Upper lobe of left lung (tissue), 6 donors: ENCODE data around the gene ME1. TPM values are rescaled to one million over a fixed set of nuclear protein-coding genes. Genes with fewer than 3 reads are reported as not detected.

Source experiments
- ATAC-seq, 2 donors: fragments of 200-7000 bp; cut with Tn5 transposase; one replicate each; pipeline ENCODE4 v1.9.1; 2022; ENCODE audit warnings: mild to moderate bottlenecking in 2 of 2, moderate library complexity in 2 of 2; ENCODE audit not compliant: low FRiP score in 2 of 2
- DNase-seq, 2 donors: peaks; one replicate each; pipeline ENCODE4 v3.0.0-alpha.2; 2019 to 2020
- H3K27ac ChIP-seq, 4 donors: fragments of 200-600 bp; sonication (generic); one replicate each; pipeline ENCODE4 v1.5.1; 2016 to 2019
- H3K27me3 ChIP-seq, 4 donors: fragments of 200-600 bp; sonication (generic); one replicate each; pipeline ENCODE4 v1.5.1; 2017 to 2019
- H3K36me3 ChIP-seq, 4 donors: fragments of 200-600 bp; sonication (generic); one replicate each; pipeline ENCODE4 v1.5.1; 2016 to 2019
- H3K4me1 ChIP-seq, 4 donors: fragments of 200-600 bp; sonication (generic); one replicate each; pipeline ENCODE4 v1.5.1; 2018 to 2019
- H3K4me3 ChIP-seq, 4 donors: fragments of 200-600 bp; sonication (generic); one replicate each; pipeline ENCODE4 v1.5.1; 2017 to 2019; ENCODE audit warnings: mild to moderate bottlenecking in 2 of 4, moderate library complexity in 1 of 4
- H3K9me3 ChIP-seq, 4 donors: fragments of 200-600 bp; sonication (generic); one replicate each; pipeline ENCODE4 v1.5.1; 2018 to 2019
- CTCF ChIP-seq, 6 experiments: fragments of 450-650 bp in 4 of 6; fragments of 200-600 bp in 2 of 6; sonication (generic) in 2 of 6; IDR thresholded peaks; one replicate each; pipeline ENCODE4 v1.5.1; 2016 to 2019; ENCODE audit warnings: antibody characterized with exemption in 6 of 6
- EP300 ChIP-seq, 4 donors: sonication (generic); formaldehyde crosslinking; IDR thresholded peaks; one replicate each; pipeline ENCODE4 v1.5.1; 2017; ENCODE audit warnings: antibody characterized with exemption in 4 of 4, control low read depth in 2 of 4
- POLR2A ChIP-seq, 4 donors: fragments of 450-650 bp; IDR thresholded peaks; one replicate each; pipeline ENCODE4 v1.5.1; 2016 to 2017; ENCODE audit warnings: antibody characterized with exemption in 4 of 4, mild to moderate bottlenecking in 2 of 4
- POLR2AphosphoS5 ChIP-seq, 2 donors: sonication (generic); formaldehyde crosslinking; IDR thresholded peaks; one replicate each; pipeline ENCODE4 v1.5.1; 2017; ENCODE audit warnings: antibody characterized with exemption in 2 of 2
- WGBS, 2 donors: methylation state at CpG; one replicate each; pipeline ENCODE4 v1.1.5; 2017 to 2018; 5-methylcytosine and 5-hydroxymethylcytosine counted together
- total RNA-seq, 6 donors: library from RNA; depleted of rRNA in 4 of 6; stranded (reverse); fragments of >200 nt in 4 of 6; gene quantifications; one replicate each; pipeline versions ENCODE4 v1.1.0 to v1.2.1, GENCODE V29; 2016 to 2021
- donor health status: DM: no; HTN: no; CAD: no; lungs with moderate emphysema.
- donor health status: DM: no; HTN: yes; CAD: no; lungs with severe emphysema.

Gene ME1
- total RNA-seq, 6 donors from 2014 or later = 12.0 to 16.8 (median 14.0) TPM

- no peak overlapping the region for H3K4me3 ChIP-seq
- H3K27me3 ChIP-seq = no peaks in the 10 kb centered on the region
- no peak overlapping the region for H3K27ac ChIP-seq
- H3K4me1 ChIP-seq = peaks cover 0 to 6% (median 3%) of the 10 kb centered on the region in 4 donors
- no peak for DNase-seq
- H3K36me3 ChIP-seq = peaks cover 7 to 99% (median 39%) of the 10 kb centered on the region in 4 donors
- no peak for ATAC-seq
- H3K9me3 ChIP-seq = no peaks in the 10 kb centered on the region
- no peak for TF ChIP-seq POLR2A (IDR thresholded peaks at IDR 0.05)
- no peak for TF ChIP-seq POLR2AphosphoS5 (IDR thresholded peaks at IDR 0.05)
- TF ChIP-seq EP300 (IDR thresholded peaks at IDR 0.05) = no peak
- no peak for TF ChIP-seq CTCF (IDR thresholded peaks at IDR 0.05)
These were observed 250.4 kb downstream of the ME1 start for GRCh38 chr6:83180426-83180950.

GRCh38 chr6:83176246-83176645, 254.6 kb downstream of the ME1 start:
- H3K36me3 ChIP-seq = peaks cover 4 to 100% (median 52%) of the 10 kb centered on the region in 4 donors
- no peaks in the 10 kb centered on the region for H3K27me3 ChIP-seq
- H3K4me3 ChIP-seq = no peak overlapping the region
- no peaks in the 10 kb centered on the region for H3K9me3 ChIP-seq
- TF ChIP-seq POLR2AphosphoS5 (IDR thresholded peaks at IDR 0.05) = no peak
- TF ChIP-seq CTCF (IDR thresholded peaks at IDR 0.05) = no peak
- TF ChIP-seq EP300 (IDR thresholded peaks at IDR 0.05) = no peak
- TF ChIP-seq POLR2A (IDR thresholded peaks at IDR 0.05) = no peak
- no peaks in the 10 kb centered on the region for H3K4me1 ChIP-seq
- WGBS, 2 donors = 81 to 92% methylated on average over 4 of the region's 4 CpGs
- DNase-seq = no peak
- H3K27ac ChIP-seq = no peak overlapping the region
- no peak for ATAC-seq

DNA sequence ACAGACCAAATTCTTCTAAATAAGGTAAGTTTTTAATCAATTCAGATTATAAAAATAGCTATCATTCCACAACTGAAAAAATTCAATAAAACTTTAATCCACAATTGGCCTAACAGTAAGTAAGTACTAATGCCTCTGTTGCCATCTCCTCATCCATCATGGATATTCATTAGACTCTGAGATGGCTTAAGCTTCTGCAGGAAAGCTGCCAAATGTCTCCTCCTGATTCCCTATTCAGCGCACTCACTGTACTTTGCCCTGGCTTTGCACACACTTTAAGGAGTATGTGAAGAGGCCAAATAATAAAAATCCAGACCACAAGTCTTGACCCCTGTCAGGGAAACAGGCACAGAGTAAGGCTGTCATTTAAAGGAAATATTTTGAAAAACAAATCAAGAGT, 261.3 kb downstream of the ME1 start:
- Histone ChIP-seq H3K9me3 (no peaks in the 10 kb centered on the region), H3K36me3 (peaks cover 19 to 100% (median 79%) of the 10 kb centered on the region in 4 donors), H3K27ac (no peak overlapping the region), H3K4me3 (no peak overlapping the region), H3K27me3 (no peaks in the 10 kb centered on the region), H3K4me1 (no peaks in the 10 kb centered on the region)
- DNase-seq (no peak), ATAC-seq (no peak)
- 71 to 73% methylated on average over 1 of the region's 1 CpG for WGBS, 2 donors
- TF ChIP-seq EP300 (IDR thresholded peaks at IDR 0.05) (no peak), POLR2A (IDR thresholded peaks at IDR 0.05) (no peak), POLR2AphosphoS5 (IDR thresholded peaks at IDR 0.05) (no peak), CTCF (IDR thresholded peaks at IDR 0.05) (no peak)

GRCh38 chr6:83169106-83169505, 261.7 kb downstream of the ME1 start:
- no peak for ATAC-seq
- no peak for TF ChIP-seq EP300 (IDR thresholded peaks at IDR 0.05)
- no peak for TF ChIP-seq POLR2A (IDR thresholded peaks at IDR 0.05)
- Histone ChIP-seq H3K27me3 (no peaks in the 10 kb centered on the region), H3K4me1 (no peaks in the 10 kb centered on the region), H3K4me3 (no peak overlapping the region), H3K36me3 (peaks cover 19 to 100% (median 76%) of the 10 kb centered on the region in 4 donors), H3K9me3 (no peaks in the 10 kb centered on the region), H3K27ac (no peak overlapping the region)
- DNase-seq = no peak

DNA sequence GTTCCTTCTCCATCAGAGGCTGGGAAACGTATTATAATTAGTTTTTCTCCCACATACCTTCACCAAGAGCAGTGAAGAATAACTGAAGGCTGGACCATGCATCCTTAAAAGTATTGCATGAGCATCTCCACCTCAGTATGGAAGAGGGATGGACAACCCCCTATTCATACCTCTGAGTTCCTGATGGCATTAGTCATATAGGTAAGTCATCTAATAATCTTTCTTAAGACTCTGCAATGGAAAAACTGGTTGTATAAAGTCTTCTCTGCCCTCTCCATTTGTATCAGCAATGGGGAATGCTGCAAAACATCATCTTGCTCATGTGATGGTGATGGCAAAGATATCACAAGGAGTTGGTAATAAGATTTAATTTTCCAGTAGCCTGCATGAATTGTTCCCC, 262.3 kb downstream of the ME1 start:
- no peak for TF ChIP-seq EP300 (IDR thresholded peaks at IDR 0.05)
- TF ChIP-seq POLR2AphosphoS5 (IDR thresholded peaks at IDR 0.05) = no peak
- TF ChIP-seq POLR2A (IDR thresholded peaks at IDR 0.05) = no peak
- no peaks in the 10 kb centered on the region for H3K9me3 ChIP-seq
- H3K27me3 ChIP-seq = no peaks in the 10 kb centered on the region
- H3K4me1 ChIP-seq = no peaks in the 10 kb centered on the region
- H3K4me3 ChIP-seq = no peak overlapping the region
- no peak overlapping the region for H3K27ac ChIP-seq
- ATAC-seq (no peak), DNase-seq (no peak)
- WGBS, 2 donors = 79 to 89% methylated on average over 1 of the region's 1 CpG
- peaks cover 19 to 99% (median 70%) of the 10 kb centered on the region in 4 donors for H3K36me3 ChIP-seq

- no peaks in the 10 kb centered on the region for H3K4me1 ChIP-seq
- no peak for TF ChIP-seq POLR2AphosphoS5 (IDR thresholded peaks at IDR 0.05)
- no peak for TF ChIP-seq POLR2A (IDR thresholded peaks at IDR 0.05)
- no peak overlapping the region for H3K4me3 ChIP-seq
- no peak overlapping the region for H3K27ac ChIP-seq
- ATAC-seq (no peak), DNase-seq (no peak)
- H3K9me3 ChIP-seq = no peaks in the 10 kb centered on the region
- no peaks in the 10 kb centered on the region for H3K27me3 ChIP-seq
- 88 to 94% methylated on average over 5 of the region's 5 CpGs for WGBS, 2 donors
- peaks cover 16 to 91% (median 63%) of the 10 kb centered on the region in 4 donors for H3K36me3 ChIP-seq
These were observed 263.0 kb downstream of the ME1 start for GRCh38 chr6:83167726-83168278.

Other genes with a start within 250 kb of the ME1 start
- gene PGM3, start 237.8 kb downstream of the ME1 start, total RNA-seq = 10 to 100 TPM in 5 of 6 donors, 1 to 10 TPM in 1; 7.8 to 36.3 (median 29.6) TPM
- gene RWDD2A, start 237.7 kb downstream of the ME1 start, total RNA-seq = 1 to 10 TPM; 2.3 to 5.2 (median 3.7) TPM
- gene PRSS35, start 81.5 kb upstream of the ME1 start, total RNA-seq = 1 to 10 TPM in 2 of 6 donors, under 1 TPM in 2, not detected in 2; 0.57 to 1.4 (median 0.86) TPM